Measurements from ENCODE around the gene LHFPL5. TPM values are rescaled to one million over a fixed set of nuclear protein-coding genes. Genes with fewer than 3 reads are reported as not detected.

LHFPL5 gene
- total and polyA plus RNA-seq, 2 of the 8 experiments (the other 6 are each of a cell fraction or from before 2014, with no cell fraction given), result 0.03 TPM; not detected in 1

DNA sequence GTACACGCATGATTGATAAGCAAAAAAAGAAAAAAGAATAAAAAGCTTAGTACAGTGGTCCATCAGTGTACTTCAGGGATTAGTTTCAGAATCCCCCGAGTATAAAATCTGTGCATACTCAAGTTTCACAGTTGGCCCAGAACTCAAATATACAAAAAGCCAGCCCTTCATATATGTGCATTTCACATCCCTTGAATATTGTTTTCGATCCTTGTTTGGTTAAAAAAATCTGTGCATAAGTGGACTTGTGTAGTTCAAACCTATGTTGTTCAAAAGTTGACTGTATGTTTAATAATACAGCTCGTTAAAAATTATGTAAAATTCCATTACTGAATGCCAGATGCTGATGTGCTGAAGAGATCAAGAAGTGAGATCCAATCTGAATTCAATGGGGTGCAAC is 54.2 kb downstream of the LHFPL5 start:
- Histone ChIP-seq H3K56ac (replicated peaks; ENCODE audit: insufficient read length, low read depth, low read length) (no peak overlapping the region), H2BK15ac (ENCODE audit: low read length) (no peak overlapping the region), H3K23ac (ENCODE audit: insufficient read length) (no peak overlapping the region), H2BK120ac (replicated peaks; ENCODE audit: low read depth, low read length) (no peak overlapping the region), H3K4me3 (ENCODE audit: extremely low read depth in 1 of 4, insufficient read depth in 2 of 4, low read depth in 3 of 4, low read length in 4 of 4) (no peak overlapping the region), H2AK5ac (ENCODE audit: low read depth, low read length) (no peak overlapping the region), H3K9ac (replicated peaks in 1 of 4; ENCODE audit: extremely low read depth in 1 of 4, low read depth in 3 of 4, low read length in 3 of 4) (no peak overlapping the region), H3K14ac (ENCODE audit: insufficient read length) (no peak overlapping the region), H3K4me2 (ENCODE audit: insufficient read depth in 1 of 2, low read depth in 2 of 2, low read length in 2 of 2) (no peak overlapping the region), H3K9me3 (ENCODE audit: insufficient read depth in 2 of 2, low read depth in 1 of 2, low read length in 1 of 2) (0 out of 4 replicates have a peak, but pooled peaks cover 0 to 2% of the 10 kb centered on the region in 2 experiments), H2AFZ (ENCODE audit: low read length) (no peak overlapping the region), H4K91ac (replicated peaks; ENCODE audit: insufficient read length, low read length) (no peak overlapping the region), H2BK5ac (ENCODE audit: low read depth, low read length) (no peak overlapping the region), H3K18ac (ENCODE audit: extremely low read depth, low read length) (no peak overlapping the region), H4K8ac (ENCODE audit: extremely low read depth, insufficient read depth, low read length) (no peak overlapping the region), H4K20me1 (replicated peaks in 1 of 2; ENCODE audit: control insufficient read depth in 1 of 2, insufficient read depth in 2 of 2, low read length in 2 of 2) (peaks cover 4 to 6% of the 10 kb centered on the region in 2 experiments), H3K36me3 (ENCODE audit: control insufficient read depth in 2 of 4, insufficient read depth in 4 of 4, low read length in 3 of 4) (peaks cover 9 to 65% (median 32%) of the 10 kb centered on the region in 4 experiments), H3K27me3 (replicated peaks in 1 of 4; ENCODE audit: control insufficient read depth in 3 of 4, extremely low read depth in 1 of 4, insufficient read depth in 3 of 4, low read length in 3 of 4) (no peaks in the 10 kb centered on the region), H3K4ac (replicated peaks; ENCODE audit: insufficient read length, low read depth, low read length) (no peak overlapping the region), H3K23me2 (ENCODE audit: low read depth, low read length) (no peaks in the 10 kb centered on the region; the same call in 1 of the 2 replicates), H3K4me1 (replicated peaks in 1 of 4; ENCODE audit: control insufficient read depth in 3 of 4, insufficient read depth in 4 of 4, low read length in 3 of 4) (0 out of 7 replicates have a peak, but pooled peaks cover 0 to 3% (median under 1%) of the 10 kb centered on the region in 4 experiments), H2BK12ac (ENCODE audit: low read depth, low read length) (no peak overlapping the region), H3K79me1 (ENCODE audit: low read depth, low read length) (no peaks in the 10 kb centered on the region), H4K5ac (ENCODE audit: insufficient read length, low read depth, low read length) (no peak overlapping the region), H3K27ac (ENCODE audit: low read depth, low read length) (no peak overlapping the region), H3K79me2 (ENCODE audit: control insufficient read depth in 1 of 2, insufficient read depth in 2 of 2, low read length in 2 of 2) (0 out of 4 replicates have a peak, but pooled peaks cover 0 to 6% of the 10 kb centered on the region in 2 experiments), H2BK20ac (ENCODE audit: low read length) (no peak overlapping the region)
- ChIA-PET POLR2A (ENCODE audit: partially characterized antibody) (interaction anchor here (0.8 kb wide), 1 partner anchor 24 kb away, joined by 3 read pairs; no protein-coding TSS in a partner anchor), CTCF (ENCODE audit: partially characterized antibody) (interaction anchor here (0.6 to 0.8 kb wide), 2 partner anchors 14 to 236 kb away, joined by 3 read pairs; no protein-coding TSS in a partner anchor)
- TF ChIP-seq RXRA (IDR thresholded peaks at IDR 0.05; ENCODE audit: insufficient read depth, low read depth, low read length) (no peak), BRCA1 (IDR thresholded peaks at IDR 0.05; ENCODE audit: low read depth, low read length) (no peak), JUN (IDR thresholded peaks at IDR 0.05; ENCODE audit: low read depth, low read length) (no peak), NRF1 (IDR thresholded peaks at IDR 0.05; ENCODE audit: low read depth, low read length) (no peak), CEBPB (IDR thresholded peaks at IDR 0.05; ENCODE audit: low read depth, low read length) (no peak), POU5F1 (IDR thresholded peaks at IDR 0.05; ENCODE audit: low read depth, low read length) (no peak), SUZ12 (IDR thresholded peaks at IDR 0.05; ENCODE audit: low read length) (no peak), SP1 (IDR thresholded peaks at IDR 0.05; ENCODE audit: low read depth, low read length) (no peak), CHD1 (IDR thresholded peaks at IDR 0.05; ENCODE audit: low read depth, low read length) (no peak), BCL11A (IDR thresholded peaks at IDR 0.05; ENCODE audit: low read depth in 2 of 2, low read length in 2 of 2) (no peak), BACH1 (IDR thresholded peaks at IDR 0.05; ENCODE audit: low read length) (no peak), SP4 (IDR thresholded peaks at IDR 0.05; ENCODE audit: low read length) (no peak), RBBP5 (IDR thresholded peaks at IDR 0.05; ENCODE audit: borderline replicate concordance, low read depth, low read length) (no peak)
- WGBS, 2 experiments (ENCODE audit: extremely low coverage in 1 of 2, insufficient coverage in 1 of 2, insufficient read length in 1 of 2, insufficient replicate concordance in 2 of 2, low coverage in 1 of 2, low lambda C conversion rate in 2 of 2, missing lambda C conversion rate in 1 of 2), result 91% methylated on average over 4 of the region's 4 CpGs; no CpG with 5 or more reads in 1 of the 2 experiments
- FAIRE-seq (no peak), DNase-seq (ENCODE audit: low read depth in 1 of 2, low spot score in 2 of 2) (no peak)

Measured in H1 (cell line).